Activated CD8-positive, alpha-beta memory T cell treated with anti-CD3 and anti-CD28 coated beads, Interleukin-2, amount 50 U/mL, for 1 hour (primary cell): ENCODE results near the gene FMOD.
"Not testable (repeated sequence)": the region's sequence is repeated elsewhere in the genome, so short reads cannot be mapped to it uniquely, and the experiment has no call there.

ENCODE experiments used
- DNase-seq: peaks from one replicate; pipeline ENCODE4 v3.0.0-alpha.2; 2020; ENCODE audit errors: extremely low read depth

Gene FMOD

GRCh38 chr1:203306089-203306964 lies 44.6 kb downstream of the FMOD start:
- DNase-seq: no peak

- DNase-seq: no peak
These were observed 45.2 kb downstream of the FMOD start for GRCh38 chr1:203305809-203306088.

- DNase-seq: peak; percentile 86
These were observed 45.8 kb downstream of the FMOD start, which contains the start of gene BTG2 for GRCh38 chr1:203304919-203305808. TSS of gene BTG2 (plus strand) at chr1:203305519. CDS start at chr1:203305607, 88 bp downstream.

GRCh38 chr1:203304391-203304918 lies 46.5 kb downstream of the FMOD start:
- DNase-seq: no peak

- no peak for DNase-seq
These were observed 48.0 kb downstream of the FMOD start for GRCh38 chr1:203302894-203303293.

- DNase-seq: no peak
These were observed 48.5 kb downstream of the FMOD start for GRCh38 chr1:203302456-203302855.

GRCh38 chr1:203301331-203301668 lies 49.6 kb downstream of the FMOD start:
- DNase-seq: no peak

GRCh38 chr1:203300441-203301330 lies 50.2 kb downstream of the FMOD start:
- DNase-seq: no peak

GRCh38 chr1:203299719-203300429 lies 51.0 kb downstream of the FMOD start:
- not testable (repeated sequence) for DNase-seq

GRCh38 chr1:203299169-203299568 lies 51.8 kb downstream of the FMOD start:
- no peak for DNase-seq

GRCh38 chr1:203296460-203297073 lies 54.4 kb downstream of the FMOD start:
- DNase-seq: no peak

GRCh38 chr1:203295796-203296195 lies 55.1 kb downstream of the FMOD start:
- DNase-seq: no peak

GRCh38 chr1:203291201-203292096 lies 59.5 kb downstream of the FMOD start:
- DNase-seq: no peak
